NK-92 (cell line): Measurements from ENCODE around the gene BRCA1.
"Not testable (repeated sequence)": the region's sequence is repeated elsewhere in the genome, so short reads cannot be mapped to it uniquely, and the experiment has no call there.

Experiments
- DNase-seq: peaks from one replicate; lab custom pipeline; 2025; ENCODE audit not compliant: unreplicated experiment; lab: John Stamatoyannopoulos, UW

Gene BRCA1

DNA sequence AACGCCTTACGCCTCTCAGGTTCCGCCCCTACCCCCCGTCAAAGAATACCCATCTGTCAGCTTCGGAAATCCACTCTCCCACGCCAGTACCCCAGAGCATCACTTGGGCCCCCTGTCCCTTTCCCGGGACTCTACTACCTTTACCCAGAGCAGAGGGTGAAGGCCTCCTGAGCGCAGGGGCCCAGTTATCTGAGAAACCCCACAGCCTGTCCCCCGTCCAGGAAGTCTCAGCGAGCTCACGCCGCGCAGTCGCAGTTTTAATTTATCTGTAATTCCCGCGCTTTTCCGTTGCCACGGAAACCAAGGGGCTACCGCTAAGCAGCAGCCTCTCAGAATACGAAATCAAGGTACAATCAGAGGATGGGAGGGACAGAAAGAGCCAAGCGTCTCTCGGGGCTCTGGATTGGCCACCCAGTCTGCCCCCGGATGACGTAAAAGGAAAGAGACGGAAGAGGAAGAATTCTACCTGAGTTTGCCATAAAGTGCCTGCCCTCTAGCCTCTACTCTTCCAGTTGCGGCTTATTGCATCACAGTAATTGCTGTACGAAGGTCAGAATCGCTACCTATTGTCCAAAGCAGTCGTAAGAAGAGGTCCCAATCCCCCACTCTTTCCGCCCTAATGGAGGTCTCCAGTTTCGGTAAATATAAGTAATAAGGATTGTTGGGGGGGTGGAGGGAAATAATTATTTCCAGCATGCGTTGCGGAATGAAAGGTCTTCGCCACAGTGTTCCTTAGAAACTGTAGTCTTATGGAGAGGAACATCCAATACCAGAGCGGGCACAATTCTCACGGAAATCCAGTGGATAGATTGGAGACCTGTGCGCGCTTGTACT, at the start of gene BRCA1:
Gene BRCA1, minus strand, starts transcription at position 232 of the 834 bp plus-strand sequence. CDS start 1,268 bp downstream, outside the sequence.
- DNase-seq, result peak; percentile 79

- no peak for DNase-seq
Observed at GRCh38 chr17:43171586-43172487, 46.7 kb upstream of the BRCA1 start.

DNA sequence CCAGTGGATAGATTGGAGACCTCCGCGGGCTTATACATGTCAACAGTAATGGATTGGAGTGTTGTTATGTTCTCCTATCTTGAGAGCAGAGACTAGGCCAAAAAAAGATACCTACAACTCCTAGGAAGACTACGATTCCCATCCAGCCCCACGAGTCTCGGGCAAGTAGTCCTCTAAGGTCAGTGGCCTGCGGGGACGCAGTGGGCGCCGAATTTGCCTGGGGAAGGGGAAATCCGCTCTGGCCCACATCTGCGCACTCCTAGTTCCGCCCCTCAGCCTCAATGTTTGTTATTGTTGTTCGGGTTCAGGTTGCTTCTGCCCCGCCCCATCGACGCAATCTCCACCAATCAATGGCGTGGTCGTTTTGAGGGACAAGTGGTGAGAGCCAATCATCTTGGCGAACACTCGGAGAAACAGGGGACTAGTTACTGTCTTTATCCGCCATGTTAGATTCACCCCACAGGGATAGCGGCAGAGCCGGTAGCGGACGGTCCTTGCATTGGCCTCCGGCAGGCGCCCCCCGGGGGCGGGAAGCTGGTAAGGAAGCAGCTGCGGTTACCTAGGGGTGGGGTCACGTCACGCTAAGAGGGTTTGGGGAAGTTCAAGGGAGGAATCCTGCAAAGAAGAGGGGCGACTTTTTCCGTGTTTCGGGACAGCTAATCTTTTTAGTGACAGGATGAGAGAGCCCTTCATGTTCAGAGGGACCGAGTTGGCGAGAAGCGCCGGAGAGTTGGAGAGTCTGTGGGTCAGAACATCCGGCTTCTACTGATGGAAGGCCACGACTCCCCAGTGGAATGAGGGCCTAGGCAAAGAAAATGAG, 45.8 kb upstream of the BRCA1 start, which contains the start of gene NBR1:
Gene NBR1, plus strand, starts transcription at position 449 of the 820 bp plus-strand sequence. CDS start 4,586 bp downstream, outside the sequence.
- peak; percentile 84 for DNase-seq

DNA sequence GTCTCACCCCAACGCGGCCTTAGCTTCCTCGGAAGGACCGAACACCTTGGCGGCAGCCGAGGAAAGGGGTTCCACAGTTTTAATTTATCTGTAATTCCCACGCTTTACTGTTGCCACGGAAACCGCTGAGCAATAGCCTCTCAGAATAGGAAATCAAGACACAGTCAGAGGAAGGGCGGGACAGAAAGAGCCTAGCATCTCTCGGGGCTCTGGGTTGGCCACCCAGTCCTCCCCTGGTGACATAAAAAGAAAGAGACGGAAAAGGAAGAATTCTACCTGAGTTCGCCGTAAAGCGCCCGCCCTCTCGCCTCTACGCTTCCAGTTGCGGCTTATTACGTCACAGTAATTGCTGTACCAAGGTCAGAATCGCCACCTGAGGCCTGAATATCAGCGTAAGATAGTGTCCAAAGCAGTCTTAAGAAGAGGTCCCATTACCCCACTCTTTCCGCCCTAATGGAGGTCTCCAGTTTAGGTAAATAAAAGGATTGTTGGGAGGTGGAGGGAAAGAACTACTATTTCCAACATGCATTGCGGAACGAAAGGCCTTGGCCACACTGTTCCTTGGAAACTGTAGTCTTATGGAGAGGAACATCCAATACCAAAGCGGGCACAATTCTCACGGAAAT, 45.1 kb upstream of the BRCA1 start:
- peak; percentile 37 for DNase-seq

- DNase-seq, result no peak
Observed at GRCh38 chr17:43169561-43170139, 44.5 kb upstream of the BRCA1 start.

- not testable (repeated sequence) for DNase-seq
Observed at GRCh38 chr17:43165971-43166370, 40.8 kb upstream of the BRCA1 start.

DNA sequence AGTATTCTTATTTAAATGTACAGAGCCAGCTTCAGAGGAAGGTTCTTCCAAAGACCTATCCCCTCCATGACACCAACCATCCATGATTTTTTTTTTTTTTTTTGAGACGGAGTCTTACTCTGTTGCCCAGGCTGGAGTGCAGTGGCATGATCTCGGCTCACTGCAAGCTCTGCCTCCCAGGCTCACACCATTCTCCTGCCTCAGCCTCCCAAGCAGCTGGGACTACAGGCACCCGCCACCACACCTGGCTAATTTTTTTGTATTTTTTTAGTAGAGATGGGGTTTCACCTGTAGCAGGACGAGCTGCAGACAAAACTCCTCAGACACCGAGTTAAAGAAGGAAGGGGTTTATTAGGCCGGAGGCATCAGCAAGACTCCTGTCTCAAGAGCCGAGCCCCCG, 34.8 kb upstream of the BRCA1 start:
- DNase-seq, result not testable (repeated sequence)

DNA sequence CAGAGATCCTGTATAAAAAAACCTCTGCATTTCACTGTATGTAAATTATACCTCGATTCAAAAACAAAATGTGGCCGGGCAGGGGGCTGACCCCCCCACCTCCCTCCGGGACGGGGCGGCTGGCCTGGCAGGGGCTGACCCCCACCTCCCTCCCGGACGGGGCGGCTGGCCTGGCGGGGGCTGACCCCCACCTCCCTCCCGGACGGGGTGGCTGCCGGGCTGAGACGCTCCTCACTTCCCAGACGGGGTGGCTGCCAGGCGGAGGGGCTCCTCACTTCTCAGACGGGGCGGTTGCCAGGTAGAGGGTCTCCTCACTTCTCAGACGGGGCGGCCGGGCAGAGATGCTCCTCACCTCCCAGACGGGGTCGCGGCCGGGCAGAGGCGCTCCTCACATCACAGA, 34.1 kb upstream of the BRCA1 start:
- DNase-seq, result not testable (repeated sequence)

- no peak for DNase-seq
Observed at GRCh38 chr17:43155666-43156065, 30.5 kb upstream of the BRCA1 start.

DNA sequence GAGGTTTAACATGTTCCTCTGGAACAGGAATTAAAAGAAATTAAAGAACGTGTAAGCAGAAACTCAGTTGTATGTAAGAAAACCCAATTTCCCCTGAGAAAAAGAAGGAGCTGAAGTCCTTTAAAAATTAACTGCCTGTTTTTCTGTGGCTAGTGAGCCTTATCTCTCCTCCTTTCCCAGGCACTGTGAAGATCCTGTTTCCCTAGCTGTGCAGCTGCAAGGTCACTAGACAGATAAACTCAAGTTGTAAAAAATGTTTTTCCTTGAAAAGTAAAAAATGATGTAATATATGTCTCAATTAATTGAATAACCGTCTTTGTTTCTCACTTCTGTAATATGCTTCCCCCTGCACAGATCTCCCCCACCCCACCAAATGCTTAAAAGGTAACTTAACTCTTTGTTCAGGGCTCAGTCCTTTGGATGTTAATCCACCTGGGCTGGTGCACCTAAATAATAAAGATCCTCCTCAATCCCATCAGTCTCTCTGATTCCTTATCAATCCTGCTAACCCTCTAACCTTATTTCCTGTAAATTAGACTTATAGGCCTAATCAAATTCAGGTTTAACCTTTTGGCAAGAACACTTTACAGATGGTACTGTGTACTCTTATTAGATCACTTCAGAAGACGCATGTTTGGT, 28.2 kb upstream of the BRCA1 start:
- not testable (repeated sequence) for DNase-seq

- no peak for DNase-seq
Observed at GRCh38 chr17:43151880-43152456, 26.8 kb upstream of the BRCA1 start.

DNA sequence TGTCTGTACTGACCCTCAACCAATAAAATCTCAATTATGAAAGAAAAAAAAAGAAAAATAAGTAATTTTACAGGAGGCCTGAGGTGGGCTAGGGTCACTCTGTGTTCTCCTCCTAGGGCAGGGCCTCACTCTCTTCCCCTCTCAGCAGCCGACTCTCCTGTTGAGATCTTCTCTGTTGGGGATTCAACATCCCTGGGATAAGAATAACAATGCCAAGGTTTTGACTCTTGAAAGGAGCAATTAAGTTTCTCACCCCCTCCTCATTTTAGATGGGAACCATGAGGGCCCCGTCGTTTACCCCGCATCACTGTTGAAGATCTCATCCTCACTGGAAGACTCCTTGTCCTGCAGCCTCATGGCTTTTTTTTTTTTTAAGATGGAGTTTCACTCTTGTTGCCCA, 21.5 kb upstream of the BRCA1 start:
- DNase-seq, result no peak

DNA sequence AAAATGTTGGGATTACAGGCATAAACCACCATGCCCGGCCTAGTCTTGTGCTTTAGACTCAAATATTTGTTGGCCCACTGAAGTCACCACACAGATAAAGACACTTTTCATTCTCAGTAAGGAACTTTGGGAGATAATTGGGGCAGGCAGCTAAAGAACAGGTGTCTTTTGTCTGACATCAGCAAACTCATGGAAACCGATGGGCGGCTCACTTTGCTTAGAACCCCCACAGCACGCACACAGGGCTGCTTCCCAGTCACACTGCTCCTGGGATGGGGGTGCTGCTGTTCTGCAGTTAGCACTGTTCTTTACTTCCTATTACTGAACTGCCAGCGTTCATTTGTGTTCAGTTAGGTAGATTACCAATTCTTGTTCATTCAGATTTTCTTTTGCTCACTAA, 18.0 kb upstream of the BRCA1 start:
- no peak for DNase-seq

GRCh38 chr17:43142153-43142552, 17.0 kb upstream of the BRCA1 start:
- DNase-seq, result no peak

DNA sequence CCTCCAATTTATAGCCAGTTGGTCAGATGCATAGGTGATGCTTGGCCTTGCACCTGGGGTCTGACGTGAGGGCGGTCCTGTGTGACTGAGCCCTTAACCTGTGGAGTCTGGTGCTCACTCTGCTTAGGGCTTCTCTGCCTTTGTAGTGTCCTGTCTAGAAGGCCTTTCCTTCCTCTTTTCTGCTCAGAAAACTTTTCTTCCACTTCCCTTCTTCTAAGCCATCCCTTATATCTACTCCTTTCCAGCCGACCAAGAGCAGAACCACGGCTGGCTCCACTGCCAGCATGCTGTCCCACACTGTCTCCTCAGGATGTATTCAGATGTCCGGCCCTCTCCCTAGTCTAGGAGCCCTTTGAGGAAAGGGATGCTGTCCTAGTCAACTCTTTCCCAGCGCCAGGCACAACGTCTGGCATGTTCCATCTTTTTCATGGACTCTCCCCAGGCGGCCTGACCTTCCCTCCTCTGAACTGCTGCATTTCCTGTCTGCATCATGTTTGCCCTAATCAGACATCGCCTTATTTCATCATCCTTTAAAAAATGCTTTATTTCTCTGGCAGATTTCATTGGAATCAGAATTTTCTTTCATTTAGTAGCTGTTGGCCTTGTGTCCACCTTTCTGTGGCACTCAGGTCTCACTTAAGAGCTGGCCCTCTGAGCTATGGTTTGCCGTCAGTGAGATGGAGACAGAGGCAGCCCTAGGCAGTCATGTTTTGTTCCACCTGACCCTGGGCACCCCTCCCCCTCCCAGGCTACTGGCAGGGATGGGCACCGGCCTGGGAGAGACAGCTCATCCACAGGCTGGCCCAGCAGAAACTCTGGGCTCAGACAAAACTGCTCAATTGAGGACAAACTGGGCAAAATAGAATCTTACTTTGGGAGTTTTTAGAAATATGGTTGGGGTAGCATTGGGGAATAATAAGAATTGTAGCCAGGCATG, 15.5 kb upstream of the BRCA1 start:
- no peak for DNase-seq

DNA sequence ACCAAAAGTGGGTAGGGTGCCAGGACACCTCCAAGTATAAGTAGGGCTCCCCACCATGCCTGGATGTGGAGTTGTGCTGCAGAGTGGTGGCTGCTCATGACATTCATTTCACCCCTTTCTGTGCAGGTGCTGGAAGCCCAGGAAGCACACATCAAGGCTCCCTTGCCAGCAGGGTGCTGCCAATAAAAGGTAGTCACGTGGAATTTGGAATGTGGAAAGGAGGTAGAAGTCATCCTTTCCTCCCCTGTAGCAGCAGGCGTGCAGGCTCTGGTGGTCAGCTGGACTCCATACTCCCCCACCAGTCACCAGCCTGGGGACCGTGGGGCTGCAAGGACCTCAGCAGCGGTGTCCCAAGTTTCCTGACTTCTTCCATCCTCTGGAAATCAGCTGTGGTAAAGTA, 13.4 kb upstream of the BRCA1 start:
- DNase-seq, result not testable (repeated sequence)

- not testable (repeated sequence) for DNase-seq
Observed at GRCh38 chr17:43136574-43136973, 11.4 kb upstream of the BRCA1 start.

GRCh38 chr17:43135454-43135819, 10.3 kb upstream of the BRCA1 start:
- DNase-seq, result no peak
